Hepatic stellate cell (primary cell): ENCODE measurements around the gene FSTL4.

Source experiments
- DNase-seq: peaks from one replicate; pipeline ENCODE4 v3.0.0; 2011; ENCODE audit warnings: low spot score

The FSTL4 gene

GRCh38 chr5:133260715-133261114, 351.6 kb downstream of the FSTL4 start:
- DNase-seq: no peak

GRCh38 chr5:133259199-133259997, 352.9 kb downstream of the FSTL4 start:
- no peak for DNase-seq

- no peak for DNase-seq
Observed at GRCh38 chr5:133257977-133258376, 354.4 kb downstream of the FSTL4 start.

DNA sequence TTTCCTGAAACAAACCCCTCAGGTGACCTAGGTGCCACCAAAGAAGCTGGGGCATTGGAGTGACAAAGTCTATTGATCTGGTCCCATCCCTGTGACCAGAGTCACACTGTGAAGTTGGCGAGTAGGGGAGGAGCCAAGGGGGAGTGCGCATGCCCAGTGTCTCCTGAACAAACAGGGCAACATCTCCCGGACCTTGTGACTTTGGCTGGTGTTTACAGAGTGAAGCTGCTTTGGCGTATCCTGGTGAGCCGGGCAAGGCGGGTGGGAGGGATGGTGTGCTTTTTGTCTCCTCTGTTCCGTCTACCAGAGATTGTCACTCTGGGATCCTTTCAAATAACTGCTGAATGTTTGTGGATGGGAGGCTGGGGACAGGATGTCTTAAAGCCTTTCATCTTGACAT, 356.1 kb downstream of the FSTL4 start:
- DNase-seq: no peak

- DNase-seq: no peak
Observed at GRCh38 chr5:133254803-133255202, 357.5 kb downstream of the FSTL4 start.

DNA sequence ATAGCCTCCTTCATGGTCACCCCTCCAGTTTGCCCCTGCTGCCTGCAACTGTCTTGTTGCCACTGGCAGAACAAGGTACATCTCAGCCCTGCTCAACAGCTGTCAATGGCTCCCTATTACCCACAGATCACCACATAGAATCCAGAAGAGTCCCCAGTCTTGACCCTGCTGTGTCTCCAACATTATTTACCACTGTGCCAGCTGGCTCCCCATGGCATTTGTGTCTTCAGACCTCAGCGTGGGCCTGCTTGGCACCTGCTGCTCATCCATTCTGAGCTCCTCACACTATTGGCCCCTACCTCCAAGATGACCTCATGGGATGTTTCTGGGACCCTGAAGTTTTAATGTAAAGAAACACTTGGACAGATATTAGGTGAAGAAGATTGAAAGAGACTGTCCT, 358.7 kb downstream of the FSTL4 start:
- DNase-seq: no peak

DNA sequence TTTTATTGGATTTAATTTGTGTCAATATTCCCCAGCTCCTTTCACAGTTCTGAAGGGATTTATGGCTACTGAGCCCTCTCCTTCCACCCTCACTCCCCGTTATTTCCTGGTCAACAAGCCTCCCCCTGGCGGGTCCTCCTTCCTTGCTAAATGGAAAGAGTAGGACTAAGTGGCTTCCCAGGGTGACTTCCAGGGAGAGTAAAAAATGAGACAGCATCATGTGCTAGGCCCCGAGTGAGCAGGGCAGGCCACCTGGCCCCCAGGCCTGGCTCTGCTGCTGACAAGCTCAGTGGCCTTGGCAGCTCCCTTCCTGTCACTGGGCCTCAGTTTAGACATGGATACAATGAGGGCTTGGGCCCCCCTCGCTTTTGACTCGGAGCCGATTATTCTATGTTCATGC, 359.3 kb downstream of the FSTL4 start:
- no peak for DNase-seq

- no peak for DNase-seq
Observed at GRCh38 chr5:133252133-133252480, 360.2 kb downstream of the FSTL4 start.

DNA sequence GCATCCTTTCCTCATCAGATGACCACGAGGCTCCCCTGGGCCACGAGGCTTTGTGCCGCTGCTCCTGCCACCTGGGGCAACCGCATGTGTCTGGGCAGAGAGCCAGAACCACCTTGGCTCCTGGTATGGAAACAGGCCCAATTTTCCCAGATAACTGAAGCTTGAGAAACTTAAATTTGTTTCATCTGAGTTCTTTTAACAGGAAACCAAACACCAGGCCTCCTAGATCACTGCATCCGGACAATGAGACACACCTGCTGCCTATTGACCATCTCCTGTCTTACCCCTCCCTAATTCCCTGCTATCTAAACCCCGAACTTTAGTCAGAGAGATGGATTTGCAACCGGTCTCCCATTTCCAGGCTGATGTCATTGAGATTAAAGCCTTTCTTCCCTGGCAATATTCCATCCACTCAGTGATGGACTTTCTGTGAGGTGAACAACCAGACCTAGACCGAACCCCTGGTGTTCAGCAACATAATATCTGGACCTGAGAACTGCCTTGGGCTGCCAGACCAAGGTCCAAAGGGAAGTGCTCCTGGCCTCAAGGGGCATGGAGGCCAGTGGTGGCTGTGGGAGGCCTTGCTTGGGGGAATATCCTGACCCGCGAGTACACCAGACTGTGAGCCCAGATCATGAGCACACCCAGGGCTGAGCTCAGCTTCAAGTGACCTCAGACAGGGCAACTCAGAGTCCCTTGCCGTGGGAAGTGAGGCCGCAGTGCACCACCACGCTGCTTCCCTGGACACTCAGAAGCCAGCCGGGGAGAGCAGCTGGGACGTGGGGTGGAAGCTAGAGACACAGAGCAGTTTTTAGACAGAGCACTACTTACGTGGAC, 360.8 kb downstream of the FSTL4 start:
- DNase-seq: no peak

DNA sequence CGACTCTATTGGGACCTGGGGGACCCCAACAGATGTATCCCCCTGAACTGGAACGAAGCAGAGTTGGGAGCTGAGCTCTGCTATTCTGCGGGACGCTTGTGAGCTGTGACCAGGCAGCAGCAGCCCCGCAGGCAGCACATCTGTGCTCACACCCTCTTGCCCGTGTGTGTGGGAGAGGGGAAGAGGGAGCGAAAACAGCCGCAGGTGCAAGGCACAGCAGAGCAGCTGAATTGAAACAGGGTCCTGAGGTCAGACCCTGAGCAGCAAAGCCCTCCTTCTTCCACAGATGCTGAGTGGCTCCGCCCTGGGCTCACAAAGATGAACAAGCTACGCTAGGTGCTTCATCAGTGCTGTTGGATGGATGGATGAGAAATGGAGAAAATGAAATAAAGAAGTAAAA, 361.8 kb downstream of the FSTL4 start:
- no peak for DNase-seq

GRCh38 chr5:133249593-133249992, 362.7 kb downstream of the FSTL4 start:
- DNase-seq: no peak

DNA sequence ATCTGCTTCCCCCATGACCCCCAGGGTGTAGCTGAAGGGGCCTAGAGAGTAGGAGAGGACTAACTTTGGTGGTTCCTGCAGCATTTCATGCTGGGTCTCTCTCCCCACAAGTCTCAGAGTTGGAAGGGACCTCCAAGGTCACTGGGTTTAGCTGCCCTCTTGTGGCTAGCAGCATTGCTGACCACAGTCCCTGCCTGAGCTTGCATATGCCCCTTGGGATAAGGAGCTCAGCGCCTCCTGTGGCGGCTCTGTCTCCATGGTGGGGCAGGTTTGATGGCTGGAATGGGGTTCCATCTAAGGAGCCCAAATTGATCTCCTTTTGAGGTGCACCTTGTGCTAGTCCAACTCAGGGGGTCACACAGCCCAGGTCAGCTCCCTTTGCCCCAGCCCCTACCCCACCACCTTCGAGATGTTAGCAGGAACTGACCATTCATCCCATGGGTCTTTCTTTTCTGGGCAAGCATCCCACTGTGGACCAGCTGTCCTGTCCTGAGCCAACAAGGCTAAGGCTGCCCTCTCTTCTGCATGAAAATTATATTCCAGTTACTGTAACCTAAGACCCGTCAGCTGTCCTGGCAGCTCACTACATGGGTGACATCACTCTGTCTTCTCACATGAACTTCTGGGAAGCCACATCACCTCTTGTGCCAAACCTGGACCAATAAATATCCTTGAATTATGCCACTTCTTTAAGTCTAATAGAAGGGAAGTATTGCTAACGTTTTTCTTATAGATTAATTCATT, 364.3 kb downstream of the FSTL4 start:
- DNase-seq: no peak

- DNase-seq: no peak
Observed at GRCh38 chr5:133247151-133247709, 365.1 kb downstream of the FSTL4 start.

GRCh38 chr5:133246376-133247150, 365.8 kb downstream of the FSTL4 start:
- no peak for DNase-seq

DNA sequence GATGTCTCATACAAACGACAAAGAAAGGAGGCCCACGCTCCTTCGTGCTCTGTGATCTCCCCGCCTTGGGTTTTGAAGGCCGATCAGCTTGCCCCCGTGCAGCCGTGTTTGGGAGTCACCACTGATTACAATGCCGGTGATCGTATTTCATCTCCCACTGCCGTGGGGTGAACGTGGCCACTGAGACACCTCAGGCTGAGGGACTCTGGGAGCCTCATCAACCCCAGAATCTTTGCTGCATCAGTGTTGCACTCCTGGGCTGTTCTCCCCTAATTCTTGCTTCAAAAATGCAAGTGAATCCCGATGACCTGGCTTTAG, 366.3 kb downstream of the FSTL4 start:
- no peak for DNase-seq

- DNase-seq: peak; percentile 27
Observed at GRCh38 chr5:133245191-133246052, 366.9 kb downstream of the FSTL4 start.

DNA sequence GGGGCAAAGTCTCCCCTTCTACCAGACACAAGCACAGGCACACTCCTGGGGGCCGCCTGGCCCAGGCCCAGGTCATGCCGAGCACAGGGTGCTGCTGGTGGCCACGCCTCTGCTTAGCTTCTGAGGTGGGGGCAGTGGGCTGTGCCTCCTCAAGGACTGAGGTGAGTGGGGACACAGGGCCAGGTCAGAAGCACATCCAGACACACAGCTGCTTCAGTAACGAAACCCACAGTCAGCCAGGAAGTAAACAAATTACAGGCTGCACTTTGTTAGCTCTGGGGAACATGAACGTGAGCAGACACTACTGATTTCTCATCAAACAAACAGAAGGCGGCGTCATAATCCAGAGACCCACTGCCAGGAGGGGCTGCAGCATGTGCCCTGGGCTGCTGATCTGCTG, 368.1 kb downstream of the FSTL4 start:
- DNase-seq: no peak

DNA sequence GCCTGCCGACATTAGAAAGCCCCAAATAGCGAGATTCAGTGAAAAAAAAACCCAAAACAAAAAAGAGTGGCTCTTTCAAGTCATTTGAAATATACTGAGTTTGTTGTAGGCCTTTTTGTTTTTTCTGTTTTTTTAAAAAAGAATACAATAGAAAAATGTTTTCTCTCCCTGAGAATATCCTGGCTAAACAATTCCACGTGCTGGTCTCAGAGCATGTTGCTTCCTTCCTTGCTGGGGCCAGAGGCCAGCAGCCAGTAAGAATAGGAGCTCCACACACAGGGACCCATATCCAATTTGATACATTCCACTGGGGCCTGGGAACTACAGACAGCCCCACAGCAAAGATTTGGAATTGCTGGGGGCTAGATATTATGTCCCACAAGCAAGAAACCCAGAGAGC, 369.1 kb downstream of the FSTL4 start:
- DNase-seq: no peak

GRCh38 chr5:133242221-133242835, 370.0 kb downstream of the FSTL4 start:
- no peak for DNase-seq
